ENCODE measurements around the gene CAPN12. TPM values are rescaled to one million over a fixed set of nuclear protein-coding genes. Genes with fewer than 3 reads are reported as not detected.

The CAPN12 gene
- total and polyA plus RNA-seq, 4 donors, result 0.69 to 2.8 (median 1.8) TPM

- Histone ChIP-seq H3K36me3 (ENCODE audit: control insufficient read depth, insufficient read depth, low read length) (peaks cover 100% of the 10 kb centered on the region), H3K27ac (ENCODE audit: low read depth, low read length) (no peak overlapping the region), H3K27me3 (ENCODE audit: control insufficient read depth, insufficient read depth, low read length) (no peaks in the 10 kb centered on the region), H3K9me3 (ENCODE audit: control insufficient read depth, insufficient read depth, low read length) (no peaks in the 10 kb centered on the region), H3K4me1 (ENCODE audit: control insufficient read depth, insufficient read depth, low read length) (peaks cover 61% of the 10 kb centered on the region), H3K4me3 (ENCODE audit: low read depth, low read length) (no peak overlapping the region)
- DNase-seq (ENCODE audit: low read depth in 4 of 6, low spot score in 6 of 6), result no peak
- WGBS (ENCODE audit: insufficient coverage), result 93% methylated on average over 8 of the region's 10 CpGs
Measured at GRCh38 chr19:38709119-38709518, 35.2 kb downstream of the CAPN12 start.

- Histone ChIP-seq H3K4me3 (ENCODE audit: low read depth, low read length) (no peak overlapping the region), H3K27me3 (ENCODE audit: control insufficient read depth, insufficient read depth, low read length) (no peaks in the 10 kb centered on the region), H3K4me1 (ENCODE audit: control insufficient read depth, insufficient read depth, low read length) (peaks cover 60% of the 10 kb centered on the region), H3K36me3 (ENCODE audit: control insufficient read depth, insufficient read depth, low read length) (peaks cover 100% of the 10 kb centered on the region), H3K9me3 (ENCODE audit: control insufficient read depth, insufficient read depth, low read length) (no peaks in the 10 kb centered on the region), H3K27ac (ENCODE audit: low read depth, low read length) (no peak overlapping the region)
- DNase-seq (ENCODE audit: low read depth in 4 of 6, low spot score in 6 of 6), result no peak
- 89% methylated on average over 8 of the region's 10 CpGs for WGBS (ENCODE audit: insufficient coverage)
Measured at GRCh38 chr19:38708413-38709024, 35.8 kb downstream of the CAPN12 start.

GRCh38 chr19:38707512-38708114, 36.7 kb downstream of the CAPN12 start:
- Histone ChIP-seq H3K4me1 (ENCODE audit: control insufficient read depth, insufficient read depth, low read length) (peaks cover 51% of the 10 kb centered on the region), H3K9me3 (ENCODE audit: control insufficient read depth, insufficient read depth, low read length) (no peaks in the 10 kb centered on the region), H3K27me3 (ENCODE audit: control insufficient read depth, insufficient read depth, low read length) (no peaks in the 10 kb centered on the region), H3K36me3 (ENCODE audit: control insufficient read depth, insufficient read depth, low read length) (peaks cover 100% of the 10 kb centered on the region), H3K4me3 (ENCODE audit: low read depth, low read length) (no peak overlapping the region), H3K27ac (ENCODE audit: low read depth, low read length) (no peak overlapping the region)
- DNase-seq (ENCODE audit: low read depth in 4 of 6, low spot score in 6 of 6), result no peak
- 83% methylated on average over 5 of the region's 10 CpGs for WGBS (ENCODE audit: insufficient coverage)

- peak overlapping the region; percentile 6 for H3K27ac ChIP-seq (ENCODE audit: low read depth, low read length)
- no peak overlapping the region for H3K4me3 ChIP-seq (ENCODE audit: low read depth, low read length)
- DNase-seq (ENCODE audit: low read depth in 4 of 6, low spot score in 6 of 6), result no peak
- 85% methylated on average over 16 of the region's 16 CpGs for WGBS (ENCODE audit: insufficient coverage)
- no peaks in the 10 kb centered on the region for H3K9me3 ChIP-seq (ENCODE audit: control insufficient read depth, insufficient read depth, low read length)
- peaks cover 100% of the 10 kb centered on the region for H3K36me3 ChIP-seq (ENCODE audit: control insufficient read depth, insufficient read depth, low read length)
- peaks cover 50% of the 10 kb centered on the region for H3K4me1 ChIP-seq (ENCODE audit: control insufficient read depth, insufficient read depth, low read length)
- H3K27me3 ChIP-seq (ENCODE audit: control insufficient read depth, insufficient read depth, low read length), result no peaks in the 10 kb centered on the region
Measured at GRCh38 chr19:38706792-38707511, 37.3 kb downstream of the CAPN12 start.

- H3K4me1 ChIP-seq (ENCODE audit: control insufficient read depth, insufficient read depth, low read length), result peaks cover 49% of the 10 kb centered on the region
- 94% methylated on average over 21 of the region's 22 CpGs for WGBS (ENCODE audit: insufficient coverage)
- H3K4me3 ChIP-seq (ENCODE audit: low read depth, low read length), result no peak overlapping the region
- no peaks in the 10 kb centered on the region for H3K27me3 ChIP-seq (ENCODE audit: control insufficient read depth, insufficient read depth, low read length)
- H3K36me3 ChIP-seq (ENCODE audit: control insufficient read depth, insufficient read depth, low read length), result peaks cover 100% of the 10 kb centered on the region
- H3K9me3 ChIP-seq (ENCODE audit: control insufficient read depth, insufficient read depth, low read length), result no peaks in the 10 kb centered on the region
- no peak for DNase-seq (ENCODE audit: low read depth in 4 of 6, low spot score in 6 of 6)
- H3K27ac ChIP-seq (ENCODE audit: low read depth, low read length), result no peak overlapping the region
Measured at GRCh38 chr19:38705197-38706019, 38.9 kb downstream of the CAPN12 start.

GRCh38 chr19:38704488-38705026, 39.7 kb downstream of the CAPN12 start:
- Histone ChIP-seq H3K4me3 (ENCODE audit: low read depth, low read length) (no peak overlapping the region), H3K27me3 (ENCODE audit: control insufficient read depth, insufficient read depth, low read length) (no peaks in the 10 kb centered on the region), H3K4me1 (ENCODE audit: control insufficient read depth, insufficient read depth, low read length) (peaks cover 49% of the 10 kb centered on the region), H3K9me3 (ENCODE audit: control insufficient read depth, insufficient read depth, low read length) (no peaks in the 10 kb centered on the region), H3K36me3 (ENCODE audit: control insufficient read depth, insufficient read depth, low read length) (peaks cover 98% of the 10 kb centered on the region), H3K27ac (ENCODE audit: low read depth, low read length) (no peak overlapping the region)
- 95% methylated on average over 13 of the region's 13 CpGs for WGBS (ENCODE audit: insufficient coverage)
- no peak for DNase-seq (ENCODE audit: low read depth in 4 of 6, low spot score in 6 of 6)

GRCh38 chr19:38703509-38703908, 40.8 kb downstream of the CAPN12 start:
- no peak overlapping the region for H3K4me3 ChIP-seq (ENCODE audit: low read depth, low read length)
- no peaks in the 10 kb centered on the region for H3K9me3 ChIP-seq (ENCODE audit: control insufficient read depth, insufficient read depth, low read length)
- DNase-seq (ENCODE audit: low read depth in 4 of 6, low spot score in 6 of 6), result no peak
- no peaks in the 10 kb centered on the region for H3K27me3 ChIP-seq (ENCODE audit: control insufficient read depth, insufficient read depth, low read length)
- H3K27ac ChIP-seq (ENCODE audit: low read depth, low read length), result no peak overlapping the region
- 91% methylated on average over 13 of the region's 14 CpGs for WGBS (ENCODE audit: insufficient coverage)
- H3K4me1 ChIP-seq (ENCODE audit: control insufficient read depth, insufficient read depth, low read length), result peaks cover 54% of the 10 kb centered on the region
- H3K36me3 ChIP-seq (ENCODE audit: control insufficient read depth, insufficient read depth, low read length), result peaks cover 87% of the 10 kb centered on the region

DNA sequence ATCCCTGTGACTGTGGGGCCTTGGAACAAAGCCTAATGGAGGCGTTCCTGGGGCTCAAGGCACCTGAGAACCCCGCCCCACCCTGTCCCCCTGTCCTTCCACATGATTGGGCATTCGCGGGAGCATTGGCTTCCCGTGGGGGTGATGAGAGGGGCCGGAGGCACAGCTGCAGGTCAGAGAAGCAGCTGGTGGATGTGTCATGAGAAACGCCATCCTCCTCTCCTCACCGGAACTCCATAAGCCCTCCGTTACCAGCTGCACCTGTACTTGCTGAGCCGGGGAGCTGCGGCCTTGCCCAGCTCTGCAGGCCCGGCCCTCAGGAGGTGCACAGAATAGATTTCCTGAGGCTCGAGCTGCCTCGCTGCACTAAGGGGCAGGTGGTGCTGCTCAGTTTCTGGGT, 42.0 kb downstream of the CAPN12 start:
- no peak for DNase-seq (ENCODE audit: low read depth in 4 of 6, low spot score in 6 of 6)
- H3K27ac ChIP-seq (ENCODE audit: low read depth, low read length), result no peak overlapping the region
- 82% methylated on average over 7 of the region's 14 CpGs for WGBS (ENCODE audit: insufficient coverage)
- H3K27me3 ChIP-seq (ENCODE audit: control insufficient read depth, insufficient read depth, low read length), result no peaks in the 10 kb centered on the region
- peaks cover 82% of the 10 kb centered on the region for H3K36me3 ChIP-seq (ENCODE audit: control insufficient read depth, insufficient read depth, low read length)
- peaks cover 62% of the 10 kb centered on the region for H3K4me1 ChIP-seq (ENCODE audit: control insufficient read depth, insufficient read depth, low read length)
- no peaks in the 10 kb centered on the region for H3K9me3 ChIP-seq (ENCODE audit: control insufficient read depth, insufficient read depth, low read length)
- H3K4me3 ChIP-seq (ENCODE audit: low read depth, low read length), result no peak overlapping the region

DNA sequence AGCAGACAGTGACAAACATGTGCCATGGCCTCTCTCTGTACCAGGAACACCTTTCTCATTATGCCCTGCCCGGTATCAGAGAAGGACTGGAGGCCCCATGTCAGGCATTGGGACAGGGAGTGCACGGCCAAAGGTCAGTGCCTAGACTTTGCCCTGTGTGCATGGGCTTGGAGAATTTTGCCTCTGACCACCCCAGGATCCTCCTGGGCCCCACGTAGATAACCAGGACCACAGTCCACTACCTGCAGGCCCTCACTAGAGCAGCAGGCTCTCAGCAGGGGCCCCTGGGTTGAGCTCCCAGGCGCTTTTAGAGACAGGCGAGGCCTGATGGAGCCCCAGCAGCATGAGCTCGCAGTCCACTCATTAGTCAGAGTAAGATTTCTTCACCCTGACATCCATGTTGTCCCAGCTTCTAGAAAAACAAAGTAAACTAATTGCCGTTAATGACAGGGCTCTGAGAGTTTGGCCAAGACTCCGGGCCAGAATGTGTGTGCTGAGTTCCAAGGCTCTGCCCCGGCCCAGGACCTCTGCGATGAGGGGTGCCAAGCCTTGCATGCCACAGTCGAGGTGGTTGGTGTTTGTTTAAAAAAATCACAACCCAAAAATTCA, 42.7 kb downstream of the CAPN12 start:
- DNase-seq (ENCODE audit: low read depth in 4 of 6, low spot score in 6 of 6), result peak in 1 of 6 donors; percentile 61
- H3K27me3 ChIP-seq (ENCODE audit: control insufficient read depth, insufficient read depth, low read length), result no peaks in the 10 kb centered on the region
- 60% methylated on average over 7 of the region's 11 CpGs for WGBS (ENCODE audit: insufficient coverage)
- H3K36me3 ChIP-seq (ENCODE audit: control insufficient read depth, insufficient read depth, low read length), result peaks cover 75% of the 10 kb centered on the region
- no peak overlapping the region for H3K4me3 ChIP-seq (ENCODE audit: low read depth, low read length)
- H3K4me1 ChIP-seq (ENCODE audit: control insufficient read depth, insufficient read depth, low read length), result peaks cover 63% of the 10 kb centered on the region
- H3K27ac ChIP-seq (ENCODE audit: low read depth, low read length), result peak overlapping the region; percentile 26
- H3K9me3 ChIP-seq (ENCODE audit: control insufficient read depth, insufficient read depth, low read length), result no peaks in the 10 kb centered on the region

Data from spinal cord (tissue), 10 donors.